VCaP (cell line): Measurements from ENCODE around the gene TFDP3.
A peak's percentile ranks its signal among the peaks of the same experiment; 100 is the strongest.

Source experiments
- H3K27ac ChIP-seq: fragments of 450-650 bp; 2 replicates; pipeline ENCODE4 v1.5.1; 2017
- CTCF ChIP-seq: fragments of 450-650 bp; conservative IDR thresholded peaks from 2 replicates; pipeline ENCODE4 v1.5.1; 2017; ENCODE audit warnings: mild to moderate bottlenecking, moderate library complexity

TFDP3 gene

GRCh38 chrX:133171962-133172708 lies 46.0 kb downstream of the TFDP3 start:
- TF ChIP-seq CTCF: peak; percentile 68
- peak overlapping the region; percentile 81 for H3K27ac ChIP-seq
